Smooth muscle cell (in vitro differentiated cells): ENCODE measurements around the gene HLA-C. TPM values are rescaled to one million over a fixed set of nuclear protein-coding genes. Genes with fewer than 3 reads are reported as not detected.

Experiments used
- DNase-seq: peaks from one replicate; lab custom pipeline; 2025; ENCODE audit not compliant: unreplicated experiment; lab: John Stamatoyannopoulos, UW
- H2AFZ ChIP-seq: fragments of 200-600 bp; sonication (generic); 2 replicates; pipeline ENCODE4 v1.6.0; 2016; ENCODE audit warnings: antibody characterized with exemption, low read depth, mild to moderate bottlenecking
- H3F3A ChIP-seq: fragments of 200-600 bp; sonication (generic); 2 replicates; pipeline ENCODE4 v1.6.0; 2017; ENCODE audit warnings: antibody characterized with exemption, low read depth
- H3K27ac ChIP-seq: fragments of 200-600 bp; sonication (generic); 2 replicates; pipeline ENCODE4 v1.5.1; 2016; ENCODE audit warnings: low read depth, mild to moderate bottlenecking
- H3K27me3 ChIP-seq: fragments of 200-600 bp; sonication (generic); 2 replicates; pipeline ENCODE4 v1.6.1; 2016; ENCODE audit warnings: low read depth, mild to moderate bottlenecking
- H3K36me3 ChIP-seq: fragments of 200-600 bp; sonication (generic); 2 replicates; pipeline ENCODE4 v1.5.1; 2016; ENCODE audit warnings: low read depth
- H3K4me1 ChIP-seq: fragments of 200-600 bp; sonication (generic); 2 replicates; pipeline ENCODE4 v1.5.1; 2016; ENCODE audit warnings: low read depth
- H3K4me2 ChIP-seq: fragments of 200-600 bp; sonication (generic); 2 replicates; pipeline ENCODE4 v1.6.0; 2016; ENCODE audit warnings: mild to moderate bottlenecking
- H3K4me3 ChIP-seq: fragments of 200-600 bp; sonication (generic); 2 replicates; pipeline ENCODE4 v1.5.1; 2016; ENCODE audit warnings: mild to moderate bottlenecking
- H3K79me2 ChIP-seq: fragments of 200-600 bp; sonication (generic); 2 replicates; pipeline ENCODE4 v1.6.0; 2016; ENCODE audit warnings: low read depth, mild to moderate bottlenecking
- H3K9ac ChIP-seq: fragments of 200-600 bp; sonication (generic); 2 replicates; pipeline ENCODE4 v1.6.0; 2016; ENCODE audit warnings: low read depth
- H3K9me3 ChIP-seq: fragments of 200-600 bp; sonication (generic); replicated peaks from 2 replicates; pipeline ENCODE4 v1.5.1; 2016; ENCODE audit warnings: low read depth
- H4K20me1 ChIP-seq: fragments of 200-600 bp; sonication (generic); 2 replicates; pipeline ENCODE4 v1.6.0; 2016; ENCODE audit warnings: low read depth
- WGBS: methylation state at CpG from one replicate; pipeline ENCODE4 v1.1.7; 2016; ENCODE audit warnings: low lambda C conversion rate; 5-methylcytosine and 5-hydroxymethylcytosine counted together
- polyA plus RNA-seq: library from polyadenylated mRNA; unstranded; fragments of >200 nt; fragmentation: Nextera tagmentation; extraction: Ambion mirVana; gene quantifications from 2 replicates; pipeline ENCODE4 v1.2.1, GENCODE V29; 2016
- total RNA-seq: library from RNA; depleted of rRNA; stranded (reverse); fragments of >200 nt; gene quantifications from 2 replicates; pipeline ENCODE4 v1.2.3, GENCODE V29; 2014
- TF ChIP-seq, protein P1 (sequence below): fragments of 200-600 bp; sonication (generic); IDR thresholded peaks from 2 replicates; pipeline ENCODE4 v1.5.1; 2017; ENCODE audit warnings: borderline replicate concordance, mild to moderate bottlenecking, antibody characterized with exemption; ENCODE audit not compliant: insufficient read depth, poor library complexity, severe bottlenecking

Gene HLA-C
- total and polyA plus RNA-seq, 2 experiments from 2014 or later: 256 to 404 TPM

DNA sequence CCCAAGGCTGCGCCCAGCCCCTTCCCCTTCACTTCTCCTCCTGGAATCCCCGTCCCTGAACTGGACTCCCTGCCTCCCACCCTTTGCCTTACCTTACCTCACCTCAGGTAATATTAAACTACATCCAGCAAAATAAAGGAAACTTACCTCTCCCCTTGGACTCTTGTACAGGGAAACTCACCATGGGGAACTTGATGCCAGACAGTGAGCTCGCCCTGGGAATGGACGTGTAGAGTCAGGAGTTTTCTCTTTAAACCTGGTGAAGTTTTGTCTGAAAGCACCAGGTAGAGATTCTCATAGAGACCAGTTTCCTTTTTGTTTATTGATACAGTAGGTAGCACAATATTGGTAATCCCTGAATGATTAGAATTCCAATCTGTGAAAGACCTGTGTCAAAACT is 544 bp upstream of the HLA-C start:
- Histone ChIP-seq H3K36me3 (no peaks in the 10 kb centered on the region), H4K20me1 (peaks cover 14% of the 10 kb centered on the region), H3K9ac (peak overlapping the region; percentile 90), H3K27ac (peak overlapping the region; percentile 85), H2AFZ (peak overlapping the region; percentile 90), H3K79me2 (no peaks in the 10 kb centered on the region), H3K4me2 (peak overlapping the region; percentile 89), H3K27me3 (peaks cover 14% of the 10 kb centered on the region), H3K4me1 (peaks cover 4% of the 10 kb centered on the region), H3F3A (no peaks in the 10 kb centered on the region), H3K9me3 (no peaks in the 10 kb centered on the region), H3K4me3 (peak overlapping the region; percentile 74)
- no peak for DNase-seq
- 27% methylated on average over 4 of the region's 4 CpGs for WGBS
- TF ChIP-seq, protein P1, sequence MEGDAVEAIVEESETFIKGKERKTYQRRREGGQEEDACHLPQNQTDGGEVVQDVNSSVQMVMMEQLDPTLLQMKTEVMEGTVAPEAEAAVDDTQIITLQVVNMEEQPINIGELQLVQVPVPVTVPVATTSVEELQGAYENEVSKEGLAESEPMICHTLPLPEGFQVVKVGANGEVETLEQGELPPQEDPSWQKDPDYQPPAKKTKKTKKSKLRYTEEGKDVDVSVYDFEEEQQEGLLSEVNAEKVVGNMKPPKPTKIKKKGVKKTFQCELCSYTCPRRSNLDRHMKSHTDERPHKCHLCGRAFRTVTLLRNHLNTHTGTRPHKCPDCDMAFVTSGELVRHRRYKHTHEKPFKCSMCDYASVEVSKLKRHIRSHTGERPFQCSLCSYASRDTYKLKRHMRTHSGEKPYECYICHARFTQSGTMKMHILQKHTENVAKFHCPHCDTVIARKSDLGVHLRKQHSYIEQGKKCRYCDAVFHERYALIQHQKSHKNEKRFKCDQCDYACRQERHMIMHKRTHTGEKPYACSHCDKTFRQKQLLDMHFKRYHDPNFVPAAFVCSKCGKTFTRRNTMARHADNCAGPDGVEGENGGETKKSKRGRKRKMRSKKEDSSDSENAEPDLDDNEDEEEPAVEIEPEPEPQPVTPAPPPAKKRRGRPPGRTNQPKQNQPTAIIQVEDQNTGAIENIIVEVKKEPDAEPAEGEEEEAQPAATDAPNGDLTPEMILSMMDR: no peak

DNA sequence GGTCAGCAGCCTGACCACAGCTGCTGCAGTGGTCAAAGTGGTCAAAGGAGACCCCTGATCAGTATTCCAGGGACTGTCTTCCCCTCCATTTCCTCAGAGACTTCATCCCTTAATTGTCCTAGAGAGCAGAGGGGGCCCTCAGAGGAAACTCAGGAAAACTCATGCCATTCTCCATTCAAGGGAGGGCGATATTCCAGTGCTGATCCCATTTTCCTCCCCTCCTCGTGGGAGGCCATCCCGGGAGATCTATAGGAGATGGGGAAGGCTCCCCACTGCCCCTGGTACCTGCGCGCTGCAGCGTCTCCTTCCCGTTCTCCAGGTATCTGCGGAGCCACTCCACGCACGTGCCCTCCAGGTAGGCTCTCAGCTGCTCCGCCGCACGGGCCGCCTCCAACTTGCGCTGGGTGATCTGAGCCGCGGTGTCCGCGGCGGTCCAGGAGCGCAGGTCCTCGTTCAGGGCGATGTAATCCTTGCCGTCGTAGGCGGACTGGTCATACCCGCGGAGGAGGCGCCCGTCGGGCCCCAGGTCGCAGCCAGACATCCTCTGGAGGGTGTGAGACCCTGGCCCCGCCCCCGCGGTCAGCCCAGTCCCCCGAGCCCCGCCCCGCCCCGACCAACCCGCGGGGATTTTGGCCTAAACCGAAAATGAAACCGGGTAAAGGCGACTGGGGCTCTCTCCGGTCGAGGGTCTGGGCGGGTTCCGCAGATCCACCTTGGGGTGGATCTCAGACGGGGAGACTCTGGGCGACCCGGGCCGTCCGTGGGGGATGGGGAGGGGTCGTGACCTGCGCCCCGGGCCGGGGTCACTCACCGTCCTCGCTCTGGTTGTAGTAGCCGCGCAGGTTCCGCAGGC is 878 bp downstream of the HLA-C start:
- Histone ChIP-seq H3K9me3 (no peaks in the 10 kb centered on the region), H3K4me2 (peak overlapping the region; percentile 89), H3F3A (no peaks in the 10 kb centered on the region), H3K4me1 (peaks cover 4% of the 10 kb centered on the region), H2AFZ (peak overlapping the region; percentile 90), H3K27me3 (peaks cover 3% of the 10 kb centered on the region), H3K36me3 (no peaks in the 10 kb centered on the region), H3K27ac (peak overlapping the region; percentile 85), H3K4me3 (peak overlapping the region; percentile 74), H3K9ac (peak overlapping the region; percentile 90), H4K20me1 (peaks cover 14% of the 10 kb centered on the region), H3K79me2 (no peaks in the 10 kb centered on the region)
- TF ChIP-seq, protein P1: no peak
- DNase-seq: peak; percentile 25
- 25% methylated on average over 38 of the region's 62 CpGs for WGBS

DNA sequence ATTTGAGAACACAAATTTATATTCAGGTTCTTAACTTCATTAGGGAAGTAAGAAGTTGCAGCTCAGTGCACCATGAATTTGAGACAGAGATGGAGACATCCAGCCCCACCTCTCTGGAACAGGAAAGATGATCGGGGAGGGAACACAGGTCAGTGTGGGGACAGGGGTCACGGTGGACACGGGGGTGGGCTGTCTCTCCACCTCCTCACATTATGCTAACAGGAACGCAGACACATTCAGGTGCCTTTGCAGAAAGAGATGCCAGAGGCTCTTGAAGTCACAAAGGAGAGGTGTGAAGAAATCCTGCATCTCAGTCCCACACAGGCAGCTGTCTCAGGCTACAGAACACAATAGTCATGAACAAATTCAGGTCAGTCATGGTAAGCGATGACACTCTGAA is 3.1 kb downstream of the HLA-C start:
- no peaks in the 10 kb centered on the region for H3K9me3 ChIP-seq
- H3K27ac ChIP-seq: no peak overlapping the region
- H3K4me1 ChIP-seq: peaks cover 4% of the 10 kb centered on the region
- H3K27me3 ChIP-seq: peaks cover 3% of the 10 kb centered on the region
- H3K36me3 ChIP-seq: no peaks in the 10 kb centered on the region
- TF ChIP-seq, protein P1: no peak
- no peaks in the 10 kb centered on the region for H3F3A ChIP-seq
- H2AFZ ChIP-seq: no peak overlapping the region
- WGBS: 75% methylated on average over 5 of the region's 5 CpGs
- H4K20me1 ChIP-seq: peaks cover 14% of the 10 kb centered on the region
- H3K4me2 ChIP-seq: no peak overlapping the region
- no peak for DNase-seq
- H3K79me2 ChIP-seq: no peaks in the 10 kb centered on the region
- H3K4me3 ChIP-seq: no peak overlapping the region
- no peak overlapping the region for H3K9ac ChIP-seq
